Parathyroid adenoma (tissue), 2 donors: ENCODE data around the gene LY6G6D.

Experiments used
- H2AFZ ChIP-seq: fragments of 300-600 bp; sonication (generic); one replicate; pipeline ENCODE4 v1.7.0; 2017; ENCODE audit warnings: antibody characterized with exemption, mild to moderate bottlenecking
- H3K27ac ChIP-seq: fragments of 300-600 bp; sonication (generic); one replicate; pipeline ENCODE4 v1.7.0; 2017
- H3K27me3 ChIP-seq: fragments of 300-600 bp; sonication (generic); one replicate; pipeline ENCODE4 v1.7.0; 2017; ENCODE audit warnings: low read length; ENCODE audit not compliant: control insufficient read depth, insufficient read depth
- H3K36me3 ChIP-seq: fragments of 300-600 bp; sonication (generic); one replicate; pipeline ENCODE4 v1.7.0; 2017; ENCODE audit warnings: low read length; ENCODE audit not compliant: control insufficient read depth, insufficient read depth
- H3K4me1 ChIP-seq: fragments of 300-600 bp; sonication (generic); one replicate; pipeline ENCODE4 v1.7.0; 2017; ENCODE audit warnings: control low read depth
- H3K4me2 ChIP-seq: fragments of 300-600 bp; sonication (generic); one replicate; pipeline ENCODE4 v1.7.0; 2017; ENCODE audit warnings: low read length
- H3K4me3 ChIP-seq: fragments of 300-600 bp; sonication (generic); one replicate; pipeline ENCODE4 v1.7.0; 2017; ENCODE audit warnings: low read depth, low read length
- H3K79me2 ChIP-seq: fragments of 300-600 bp; sonication (generic); one replicate; pipeline ENCODE4 v1.7.0; 2017; ENCODE audit warnings: control low read depth
- H3K9ac ChIP-seq: fragments of 300-600 bp; sonication (generic); one replicate; pipeline ENCODE4 v1.7.0; 2017; ENCODE audit warnings: mild to moderate bottlenecking
- H3K9me3 ChIP-seq: fragments of 300-600 bp; sonication (generic); one replicate; pipeline ENCODE4 v1.7.0; 2017; ENCODE audit warnings: low read length; ENCODE audit not compliant: control insufficient read depth
- TF ChIP-seq, protein P1 (sequence below): fragments of 300-600 bp; sonication (generic); IDR thresholded peaks from one replicate; pipeline ENCODE4 v1.7.0; 2017; ENCODE audit warnings: antibody characterized with exemption, mild to moderate bottlenecking
- donor health status: primary hyperparathyroidism.

Gene LY6G6D

DNA sequence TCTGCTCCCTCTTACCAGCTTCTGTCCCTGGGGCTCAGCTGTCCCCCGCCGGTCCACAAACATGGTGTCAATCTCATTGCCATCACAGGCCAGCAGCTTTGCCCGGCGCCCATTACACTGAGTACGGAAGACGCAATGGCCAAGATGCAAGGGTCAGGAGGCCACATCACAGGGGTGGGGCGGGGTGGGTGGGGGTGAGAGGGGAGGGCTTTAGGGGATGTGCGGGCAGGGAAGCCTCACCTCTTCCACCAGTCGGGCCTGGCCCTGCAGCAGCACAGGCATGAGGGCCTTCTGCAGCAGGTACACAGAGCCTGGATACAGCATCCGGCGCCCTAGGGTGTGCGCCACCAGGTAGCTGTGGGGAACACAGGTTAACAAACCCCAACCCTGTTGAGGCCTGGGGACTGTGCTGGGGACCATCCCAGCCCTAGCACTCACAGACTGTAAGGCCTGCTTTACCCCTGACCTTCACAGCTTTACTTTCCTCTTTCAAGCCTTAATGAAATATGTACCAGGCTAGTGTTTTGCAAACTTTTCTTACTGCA, 23.5 kb upstream of the LY6G6D start:
- H3K36me3 ChIP-seq = no peaks in the 10 kb centered on the region
- no peak overlapping the region for H3K4me3 ChIP-seq
- TF ChIP-seq, protein P1, sequence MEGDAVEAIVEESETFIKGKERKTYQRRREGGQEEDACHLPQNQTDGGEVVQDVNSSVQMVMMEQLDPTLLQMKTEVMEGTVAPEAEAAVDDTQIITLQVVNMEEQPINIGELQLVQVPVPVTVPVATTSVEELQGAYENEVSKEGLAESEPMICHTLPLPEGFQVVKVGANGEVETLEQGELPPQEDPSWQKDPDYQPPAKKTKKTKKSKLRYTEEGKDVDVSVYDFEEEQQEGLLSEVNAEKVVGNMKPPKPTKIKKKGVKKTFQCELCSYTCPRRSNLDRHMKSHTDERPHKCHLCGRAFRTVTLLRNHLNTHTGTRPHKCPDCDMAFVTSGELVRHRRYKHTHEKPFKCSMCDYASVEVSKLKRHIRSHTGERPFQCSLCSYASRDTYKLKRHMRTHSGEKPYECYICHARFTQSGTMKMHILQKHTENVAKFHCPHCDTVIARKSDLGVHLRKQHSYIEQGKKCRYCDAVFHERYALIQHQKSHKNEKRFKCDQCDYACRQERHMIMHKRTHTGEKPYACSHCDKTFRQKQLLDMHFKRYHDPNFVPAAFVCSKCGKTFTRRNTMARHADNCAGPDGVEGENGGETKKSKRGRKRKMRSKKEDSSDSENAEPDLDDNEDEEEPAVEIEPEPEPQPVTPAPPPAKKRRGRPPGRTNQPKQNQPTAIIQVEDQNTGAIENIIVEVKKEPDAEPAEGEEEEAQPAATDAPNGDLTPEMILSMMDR = no peak
- H3K4me2 ChIP-seq = no peak overlapping the region
- no peaks in the 10 kb centered on the region for H3K4me1 ChIP-seq
- H3K27ac ChIP-seq = no peak overlapping the region
- H3K27me3 ChIP-seq = no peaks in the 10 kb centered on the region
- no peak overlapping the region for H2AFZ ChIP-seq
- H3K9ac ChIP-seq = no peak overlapping the region
- H3K9me3 ChIP-seq = no peaks in the 10 kb centered on the region
- H3K79me2 ChIP-seq = no peaks in the 10 kb centered on the region

DNA sequence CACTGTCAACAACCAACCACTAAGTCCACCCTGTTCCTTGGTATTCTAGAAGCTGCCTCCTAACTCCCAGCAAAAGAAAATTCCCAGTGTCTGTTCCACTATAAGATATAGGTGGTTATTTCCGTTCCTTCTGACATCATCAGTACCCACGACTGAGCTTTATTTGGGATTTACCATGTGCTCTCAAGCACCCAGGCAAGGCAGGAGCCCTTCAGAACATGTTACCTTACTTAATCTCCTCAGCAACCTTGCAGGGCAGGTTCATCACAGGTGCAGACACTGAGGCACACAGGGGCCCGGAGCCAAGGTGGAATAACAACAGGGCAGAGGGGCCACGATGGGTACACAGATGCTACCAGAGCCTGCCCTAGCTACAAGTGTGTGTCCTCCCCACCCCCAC, 22.8 kb upstream of the LY6G6D start:
- Histone ChIP-seq H3K27me3 (no peaks in the 10 kb centered on the region), H2AFZ (no peak overlapping the region), H3K4me3 (no peak overlapping the region), H3K27ac (no peak overlapping the region), H3K4me2 (no peak overlapping the region), H3K4me1 (no peaks in the 10 kb centered on the region), H3K9ac (no peak overlapping the region), H3K9me3 (no peaks in the 10 kb centered on the region), H3K79me2 (no peaks in the 10 kb centered on the region), H3K36me3 (no peaks in the 10 kb centered on the region)
- TF ChIP-seq, protein P1 = no peak

DNA sequence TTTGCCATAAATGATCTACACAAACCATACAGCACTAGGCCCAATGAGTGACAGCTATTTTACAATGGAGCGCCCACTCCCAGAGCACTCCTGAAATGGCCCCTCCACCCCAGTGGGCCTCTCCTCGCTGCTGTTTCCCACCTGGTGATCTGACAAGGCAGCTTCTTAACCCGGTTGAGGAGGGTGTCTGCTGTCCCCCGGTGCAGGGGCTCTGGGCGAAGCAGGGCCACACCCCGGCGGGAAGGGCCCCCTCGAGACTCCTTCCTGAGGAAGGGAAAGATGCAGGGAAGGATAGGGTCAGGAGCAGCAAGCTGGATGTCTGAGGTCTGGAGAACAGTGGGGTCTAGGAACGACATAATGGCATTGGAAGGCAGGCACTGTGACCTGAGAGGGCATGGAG, 22.3 kb upstream of the LY6G6D start:
- Histone ChIP-seq H3K36me3 (no peaks in the 10 kb centered on the region), H3K4me3 (no peak overlapping the region), H3K79me2 (no peaks in the 10 kb centered on the region), H3K27ac (no peak overlapping the region), H3K27me3 (no peaks in the 10 kb centered on the region), H3K4me1 (no peaks in the 10 kb centered on the region), H2AFZ (no peak overlapping the region), H3K4me2 (no peak overlapping the region), H3K9me3 (no peaks in the 10 kb centered on the region), H3K9ac (no peak overlapping the region)
- TF ChIP-seq, protein P1 = no peak

DNA sequence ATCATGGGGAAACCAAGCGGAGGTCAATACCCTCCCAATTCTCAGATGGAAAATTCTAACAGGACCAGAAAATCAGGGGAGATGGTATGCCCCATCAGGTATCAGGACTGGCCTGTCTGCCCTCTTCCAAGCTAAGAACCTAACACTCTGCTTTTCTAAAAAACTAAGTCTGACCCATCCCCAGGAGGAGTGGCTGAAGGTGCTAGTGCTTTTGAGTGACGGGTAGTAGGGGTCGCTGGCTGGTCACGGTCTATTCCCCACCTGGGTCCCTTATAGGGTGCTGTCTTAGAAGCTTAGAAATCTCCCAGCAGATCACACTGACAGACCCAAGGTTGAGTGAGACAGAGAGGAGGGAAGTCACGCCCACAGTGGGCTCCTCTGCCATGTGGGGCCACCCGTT, 21.6 kb upstream of the LY6G6D start:
- TF ChIP-seq, protein P1 = no peak
- H3K9ac ChIP-seq = no peak overlapping the region
- H3K27me3 ChIP-seq = no peaks in the 10 kb centered on the region
- no peak overlapping the region for H3K4me3 ChIP-seq
- no peak overlapping the region for H3K4me2 ChIP-seq
- H3K36me3 ChIP-seq = no peaks in the 10 kb centered on the region
- H3K27ac ChIP-seq = no peak overlapping the region
- no peaks in the 10 kb centered on the region for H3K4me1 ChIP-seq
- no peak overlapping the region for H2AFZ ChIP-seq
- H3K9me3 ChIP-seq = no peaks in the 10 kb centered on the region
- no peaks in the 10 kb centered on the region for H3K79me2 ChIP-seq

DNA sequence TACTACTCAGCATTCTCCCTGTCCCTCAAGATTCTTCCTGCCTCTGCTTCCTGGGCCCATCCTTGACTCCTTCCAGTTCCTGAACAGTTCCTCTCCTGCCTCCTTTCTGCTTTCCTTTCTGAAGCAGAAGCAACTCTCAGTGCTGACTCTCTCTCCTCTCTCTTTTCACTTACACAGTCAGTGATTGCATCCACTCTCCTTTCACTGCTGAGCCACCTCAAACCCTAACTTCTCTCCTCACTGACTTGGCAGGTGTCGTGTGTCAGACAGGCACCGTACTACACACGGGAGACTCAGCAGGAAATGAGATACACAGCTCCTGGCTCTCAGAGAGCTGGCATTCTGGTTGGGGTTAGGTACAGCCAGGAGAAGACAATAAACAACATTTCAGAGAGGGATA, 17.6 kb upstream of the LY6G6D start:
- TF ChIP-seq, protein P1 = no peak
- Histone ChIP-seq H3K9ac (no peak overlapping the region), H3K9me3 (no peaks in the 10 kb centered on the region)

More for the DNA sequence above, 17.6 kb upstream of the LY6G6D start:
- Histone ChIP-seq H3K27ac (no peak overlapping the region), H3K27me3 (no peaks in the 10 kb centered on the region), H3K4me1 (peaks cover 10% of the 10 kb centered on the region), H3K4me3 (no peak overlapping the region), H3K36me3 (no peaks in the 10 kb centered on the region), H3K79me2 (peaks cover 9% of the 10 kb centered on the region), H3K4me2 (no peak overlapping the region), H2AFZ (no peak overlapping the region)
